GM18507 (cell line): ENCODE measurements around the gene FHIT.
"Not testable (repeated sequence)": the region's sequence is repeated elsewhere in the genome, so short reads cannot be mapped to it uniquely, and the experiment has no call there.

Experiments used
- DNase-seq: peaks from one replicate; pipeline ENCODE4 v3.0.0; 2011; ENCODE audit warnings: low read depth; ENCODE audit not compliant: insufficient read length; ENCODE audit errors: extremely low spot score
- FAIRE-seq: peaks from 2 replicates; lab custom pipeline; 2011; peaks lifted over from hg19 to GRCh38; lab: Jason Lieb, UNC

The FHIT gene

DNA sequence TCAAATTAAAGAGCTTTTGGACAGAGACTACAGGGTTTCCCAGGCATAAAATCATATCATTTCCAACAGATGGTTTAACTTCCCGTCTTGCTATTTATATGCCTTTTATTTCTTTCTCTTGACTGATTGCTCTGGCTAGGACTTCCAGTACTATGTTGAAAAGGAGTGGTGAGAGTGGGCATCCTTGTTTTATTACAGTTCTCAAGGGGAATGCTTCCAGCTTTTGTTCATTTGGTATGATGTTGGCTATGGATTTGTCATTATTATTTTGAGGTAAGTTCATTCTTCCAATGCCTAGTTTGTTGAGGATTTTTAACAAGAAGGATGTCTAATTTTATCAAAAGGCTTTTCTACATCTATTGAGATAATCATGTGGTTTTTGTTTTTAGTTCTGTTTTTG, 1304.9 kb downstream of the FHIT start:
- no peak for FAIRE-seq

DNA sequence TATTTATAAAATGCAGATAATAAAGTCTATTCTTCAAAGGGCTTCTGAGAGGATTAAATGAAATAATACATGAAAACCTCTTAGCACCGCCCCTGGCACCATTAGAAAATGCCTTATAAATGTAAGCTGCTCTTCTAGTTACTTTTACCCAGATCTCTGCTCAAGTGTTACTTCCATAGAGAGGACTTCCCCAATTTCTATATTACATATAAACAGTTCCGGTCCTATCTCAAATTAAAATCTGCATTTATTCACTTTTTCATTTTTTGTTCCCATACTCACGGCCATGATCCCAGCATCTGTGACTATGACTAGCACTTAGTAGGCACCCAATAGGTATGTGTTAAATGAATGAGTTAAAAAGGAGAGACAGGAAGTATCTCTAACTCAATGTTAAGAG, 1310.5 kb downstream of the FHIT start:
- DNase-seq: no peak
- no peak for FAIRE-seq

More for the DNA sequence above, 1304.9 kb downstream of the FHIT start:
- no peak for DNase-seq

- no peak for DNase-seq
- no peak for FAIRE-seq
Measured at GRCh38 chr3:59939826-59940426, 1311.3 kb downstream of the FHIT start.

DNA sequence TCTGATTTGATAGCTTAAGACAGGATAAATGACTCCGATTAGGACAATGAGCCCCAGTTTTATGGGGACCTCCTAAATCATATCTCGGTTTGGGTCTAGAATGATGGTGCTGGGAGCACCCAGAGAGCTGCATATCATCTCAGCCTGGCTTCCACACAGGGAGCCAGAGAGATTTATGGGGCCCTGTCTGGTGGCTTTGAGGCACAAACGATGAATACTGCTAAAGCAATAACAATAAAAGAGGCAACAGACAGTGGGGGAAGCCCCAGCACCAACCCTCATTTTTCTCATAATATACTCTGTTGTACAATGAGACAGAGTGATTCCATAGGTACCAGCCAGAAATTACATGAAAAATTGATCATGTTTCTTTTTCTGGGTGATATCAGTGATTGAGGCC, 1312.4 kb downstream of the FHIT start:
- no peak for FAIRE-seq

DNA sequence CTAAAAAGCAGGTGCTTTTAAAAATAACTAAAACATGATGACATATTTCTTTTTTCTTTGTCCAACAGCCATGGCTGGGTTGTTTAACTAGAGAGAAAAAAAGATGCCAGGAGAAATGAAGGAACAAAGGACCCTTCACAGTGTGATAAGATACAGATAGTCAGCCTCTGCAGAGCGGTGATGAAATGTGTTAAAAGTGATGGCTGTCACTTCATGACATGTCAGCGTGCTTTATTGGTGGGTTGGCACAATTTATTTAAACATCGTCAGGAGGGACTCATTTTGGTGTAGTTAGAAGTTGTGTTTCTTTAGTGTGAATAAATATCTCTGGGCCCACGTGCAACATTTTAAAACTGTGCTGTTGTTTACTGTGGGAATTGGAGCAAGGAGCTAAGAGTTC, 1314.1 kb downstream of the FHIT start:
- DNase-seq: no peak
- no peak for FAIRE-seq

More for the DNA sequence above, 1312.4 kb downstream of the FHIT start:
- DNase-seq: no peak

DNA sequence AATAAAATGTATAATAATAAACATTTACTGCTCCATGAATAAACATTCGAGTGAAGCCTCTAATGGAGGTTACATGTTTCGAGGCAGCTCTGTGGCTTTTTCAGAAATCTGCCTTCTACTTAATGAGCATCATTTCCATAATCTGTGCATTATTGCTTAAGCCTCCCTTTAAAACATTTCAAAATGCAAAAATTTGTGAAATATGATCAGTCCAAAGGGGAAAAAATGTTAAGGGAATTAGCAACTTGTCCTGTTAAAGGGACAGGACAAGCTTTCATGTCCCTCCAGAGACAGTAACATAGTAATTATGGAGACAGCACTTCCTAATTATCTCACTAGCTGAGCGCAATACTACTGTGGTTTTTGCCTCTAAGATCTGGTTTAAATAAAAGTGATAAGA, 1314.8 kb downstream of the FHIT start:
- DNase-seq (no peak), FAIRE-seq (no peak)

GRCh38 chr3:59935025-59935424, 1316.2 kb downstream of the FHIT start:
- peak; percentile 80 for FAIRE-seq
- DNase-seq: no peak

- FAIRE-seq, DNase-seq: not testable (repeated sequence)
Measured at GRCh38 chr3:59934560-59934959, 1316.7 kb downstream of the FHIT start.

DNA sequence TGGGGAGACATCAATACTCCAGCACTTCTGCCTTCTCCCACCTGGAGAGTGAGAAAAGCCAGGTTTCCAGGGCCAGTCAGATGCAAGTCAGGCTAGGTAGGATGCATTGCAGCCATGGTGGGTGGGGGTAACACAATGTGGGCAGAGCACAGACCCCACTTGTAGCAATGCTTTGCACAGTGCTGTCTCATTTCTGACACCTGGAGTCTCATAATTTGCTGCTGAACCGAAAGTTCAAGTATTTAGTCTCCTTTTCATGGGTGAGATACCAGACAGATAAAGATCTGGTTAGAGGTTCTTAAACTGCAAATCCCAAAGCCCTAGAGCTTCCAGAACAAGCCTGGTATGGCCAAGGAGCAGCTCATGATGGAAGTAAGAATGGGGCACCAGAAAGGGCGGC, 1321.1 kb downstream of the FHIT start:
- no peak for FAIRE-seq
- DNase-seq: no peak

DNA sequence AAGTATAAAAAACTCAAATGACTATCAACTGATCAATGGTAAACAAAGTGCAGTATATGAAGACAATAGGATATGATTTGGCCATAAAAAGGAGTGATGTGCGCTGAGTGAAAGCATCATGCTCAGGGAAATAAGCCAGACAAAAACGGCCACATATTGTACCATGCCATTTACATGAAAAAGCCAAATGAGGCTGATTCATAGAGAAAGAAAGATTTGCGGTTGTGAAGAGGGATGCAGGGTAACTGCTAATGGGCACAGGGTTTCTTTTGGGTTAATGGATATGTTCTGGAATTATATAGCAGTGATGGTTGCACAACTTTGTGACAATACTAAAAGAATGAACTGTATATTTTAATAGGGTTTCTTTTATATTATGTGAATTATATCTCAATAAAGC, 1324.2 kb downstream of the FHIT start:
- FAIRE-seq (no peak), DNase-seq (no peak)

- DNase-seq (no peak), FAIRE-seq (no peak)
Measured at GRCh38 chr3:59925946-59926345, 1325.3 kb downstream of the FHIT start.

DNA sequence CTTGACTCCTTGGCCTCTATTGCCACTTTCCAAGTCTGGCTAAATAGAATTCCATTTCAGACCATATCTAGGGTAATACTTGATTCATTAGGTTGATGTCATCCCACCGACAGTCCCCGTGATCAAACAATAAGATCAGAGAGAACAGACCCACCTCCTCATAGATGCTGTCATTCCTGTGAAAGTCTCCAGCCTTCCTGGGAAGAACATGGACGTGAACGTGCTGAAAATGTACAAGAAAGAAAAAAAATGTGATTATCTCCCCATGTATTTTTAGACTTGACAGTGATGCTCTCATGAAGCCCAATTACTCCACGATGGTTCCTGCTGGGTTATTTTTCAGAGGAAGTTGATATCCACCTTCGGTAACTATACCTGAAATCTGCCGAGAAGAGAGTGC, 1329.1 kb downstream of the FHIT start:
- DNase-seq: no peak
- FAIRE-seq: no peak

DNA sequence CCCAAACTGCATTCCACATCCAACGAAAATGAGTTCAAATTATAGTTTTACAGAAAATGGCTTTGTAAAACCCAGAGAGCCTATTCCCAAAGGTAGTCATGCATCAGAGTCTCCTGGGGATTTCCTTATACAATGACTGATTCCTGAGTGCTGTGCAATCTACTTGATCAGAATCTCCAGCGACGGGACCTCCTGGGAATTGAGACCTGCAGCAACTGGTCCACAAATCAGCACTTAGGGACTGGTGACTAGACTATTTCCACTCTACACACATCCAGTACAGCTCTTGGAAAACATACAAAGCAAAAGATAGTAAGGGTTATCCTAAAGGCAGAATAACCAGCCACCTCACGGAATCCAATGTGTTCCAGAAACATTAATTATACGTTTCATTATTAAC, 1330.4 kb downstream of the FHIT start:
- DNase-seq (no peak), FAIRE-seq (no peak)

DNA sequence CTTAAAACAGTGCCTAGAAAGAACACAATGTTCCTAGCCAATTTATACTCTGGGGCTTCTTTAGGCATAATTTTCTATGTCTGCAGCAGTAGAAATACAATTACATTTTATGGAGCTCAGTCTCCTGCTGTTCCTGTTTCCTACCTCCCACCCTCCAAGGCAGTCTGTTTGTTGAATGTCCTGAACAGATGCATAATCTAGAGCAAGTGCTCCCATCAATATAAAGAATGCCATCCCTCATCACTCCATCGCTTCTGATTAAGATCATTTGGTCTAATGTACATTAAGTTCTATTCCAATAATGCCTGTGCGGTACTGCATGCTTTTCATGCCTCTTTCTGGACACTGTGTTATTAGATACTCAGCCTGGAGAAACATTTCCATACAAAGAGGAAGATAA, 1331.7 kb downstream of the FHIT start:
- DNase-seq: no peak

GRCh38 chr3:59914251-59914650, 1337.0 kb downstream of the FHIT start:
- DNase-seq (no peak), FAIRE-seq (no peak)

More for the DNA sequence above, 1331.7 kb downstream of the FHIT start:
- no peak for FAIRE-seq

- no peak for FAIRE-seq
- DNase-seq: no peak
Measured at GRCh38 chr3:59913645-59914044, 1337.6 kb downstream of the FHIT start.

- no peak for DNase-seq
- FAIRE-seq: no peak
Measured at GRCh38 chr3:59908701-59909100, 1342.6 kb downstream of the FHIT start.

DNA sequence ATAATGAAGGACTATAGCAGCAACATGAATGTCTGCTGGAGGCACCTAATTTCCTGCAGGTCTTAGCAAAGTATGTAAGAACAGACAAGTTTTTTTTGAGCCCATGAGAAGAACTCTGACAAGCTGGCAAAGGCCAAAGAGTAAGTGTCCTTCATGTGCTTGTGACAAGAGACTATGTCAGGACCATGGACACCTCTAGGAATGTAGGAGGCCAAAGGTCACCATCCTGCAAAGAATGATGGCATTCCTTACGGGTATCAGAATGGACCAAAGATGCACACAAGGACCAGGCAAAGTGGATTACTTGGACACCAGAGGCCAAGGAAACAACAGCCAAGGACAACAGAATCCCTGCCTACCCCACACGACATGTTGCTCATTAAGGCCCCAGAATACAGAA, 1343.0 kb downstream of the FHIT start:
- DNase-seq: no peak
- no peak for FAIRE-seq

GRCh38 chr3:59904296-59904695, 1347.0 kb downstream of the FHIT start:
- DNase-seq: no peak
- no peak for FAIRE-seq

- no peak for FAIRE-seq
- DNase-seq: no peak
Measured at GRCh38 chr3:59899061-59899460, 1352.2 kb downstream of the FHIT start.

- DNase-seq (no peak), FAIRE-seq (no peak)
Measured at GRCh38 chr3:59895972-59896371, 1355.3 kb downstream of the FHIT start.
